NCI-H1694 (cell line): ENCODE measurements around the gene KCNMA1.
A peak's percentile ranks its signal among the peaks of the same experiment; 100 is the strongest.

Source experiments
- DNase-seq: peaks from one replicate; lab custom pipeline; 2025; lab: John Stamatoyannopoulos, UW

KCNMA1 gene

DNA sequence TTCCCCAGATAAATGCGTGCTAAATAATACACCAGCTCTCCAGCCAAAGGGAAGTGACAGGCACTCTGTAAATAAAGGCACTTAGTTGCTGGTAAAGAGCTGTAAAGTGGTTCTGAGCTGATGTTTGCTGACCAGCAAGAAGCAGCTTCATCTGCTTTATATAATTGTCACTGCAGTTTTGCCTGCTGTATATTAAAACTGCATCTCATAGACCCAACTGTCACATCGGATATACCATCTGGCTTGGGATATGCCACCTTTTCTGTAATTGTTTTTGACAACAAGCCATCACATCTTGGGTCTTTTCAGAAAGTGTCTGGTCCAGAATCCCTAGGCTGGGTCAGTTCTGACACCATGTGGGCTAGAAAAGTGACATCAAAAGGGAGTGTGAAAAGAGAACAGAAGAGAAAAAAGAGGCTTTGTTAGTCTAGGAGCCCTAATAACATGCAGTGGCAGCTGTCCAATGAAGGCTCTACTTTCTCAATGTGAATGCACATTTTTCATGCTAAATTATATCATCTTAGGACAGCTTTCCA, 697.6 kb downstream of the KCNMA1 start:
- DNase-seq, result peak; percentile 31

DNA sequence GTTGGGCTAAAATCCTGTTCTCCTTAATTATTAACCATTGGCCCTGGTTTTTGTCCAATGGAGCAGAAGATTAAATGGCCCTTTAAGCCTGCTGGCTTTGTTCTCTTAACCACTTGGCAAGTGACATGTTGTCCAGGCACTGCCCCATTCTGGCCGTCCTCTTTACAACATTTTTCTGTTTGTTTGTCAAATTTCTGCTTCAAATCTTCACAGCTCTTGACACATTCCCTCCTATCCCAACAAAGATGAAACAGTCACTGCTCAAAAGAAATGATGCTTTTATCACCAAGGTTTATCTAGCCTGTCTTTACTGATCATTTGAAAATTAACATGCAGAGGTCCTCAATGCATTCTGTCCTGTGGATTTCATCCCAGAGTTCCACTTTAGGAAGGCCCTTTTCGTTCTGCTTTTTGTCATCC, 700.4 kb downstream of the KCNMA1 start:
- no peak for DNase-seq

GRCh38 chr10:76935941-76936613, 701.5 kb downstream of the KCNMA1 start:
- DNase-seq, result no peak

- no peak for DNase-seq
These were observed 709.0 kb downstream of the KCNMA1 start for GRCh38 chr10:76928565-76928964.

GRCh38 chr10:76925636-76926405, 711.8 kb downstream of the KCNMA1 start:
- DNase-seq, result no peak

DNA sequence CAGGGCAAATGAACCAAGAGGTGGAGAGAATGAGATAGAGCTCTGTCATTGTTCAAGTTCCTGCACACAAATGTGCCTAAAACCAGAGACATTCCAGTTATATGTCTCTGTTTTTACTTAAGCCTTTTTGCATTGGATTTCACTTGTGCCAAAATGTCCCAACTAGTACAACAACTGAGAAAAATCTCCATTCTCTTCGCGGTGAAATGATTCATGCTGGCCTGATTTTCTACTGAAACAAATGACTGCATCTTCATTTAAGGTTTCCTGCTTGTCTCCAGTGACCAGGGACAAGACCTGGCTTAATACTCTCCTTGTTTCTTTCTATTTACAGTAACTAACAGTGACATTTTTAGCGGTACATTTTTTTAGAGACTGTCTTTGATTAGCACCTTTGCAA, 714.9 kb downstream of the KCNMA1 start:
- DNase-seq, result no peak

DNA sequence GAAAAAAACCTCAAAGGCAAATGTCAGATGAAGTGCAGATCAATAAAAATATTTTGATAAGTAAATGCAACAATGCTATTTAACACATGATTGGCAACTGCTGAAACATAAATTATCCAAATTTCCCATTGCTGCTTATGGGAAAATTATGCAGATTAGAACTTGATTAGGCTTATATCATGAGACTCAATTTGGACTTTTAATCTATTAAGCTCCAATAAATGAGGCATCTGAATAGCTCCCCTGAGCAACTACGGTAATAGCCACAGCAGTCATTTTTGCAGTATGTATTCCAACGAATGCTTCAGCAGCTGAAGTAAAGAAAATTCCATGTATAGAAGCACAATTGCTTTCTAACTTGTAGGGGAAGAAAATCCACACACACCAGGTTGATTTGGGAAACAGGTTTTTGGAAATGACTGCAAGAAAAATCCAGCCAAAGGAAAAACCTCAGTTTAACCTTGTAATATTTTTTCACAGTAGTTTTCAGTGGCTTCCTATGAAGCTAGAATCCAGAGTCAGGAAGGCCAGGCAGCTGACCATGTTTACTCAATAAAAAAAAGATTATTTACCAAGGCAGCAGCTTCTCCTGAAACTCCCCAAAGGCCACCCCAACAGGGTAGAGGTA, 716.1 kb downstream of the KCNMA1 start:
- DNase-seq, result no peak

DNA sequence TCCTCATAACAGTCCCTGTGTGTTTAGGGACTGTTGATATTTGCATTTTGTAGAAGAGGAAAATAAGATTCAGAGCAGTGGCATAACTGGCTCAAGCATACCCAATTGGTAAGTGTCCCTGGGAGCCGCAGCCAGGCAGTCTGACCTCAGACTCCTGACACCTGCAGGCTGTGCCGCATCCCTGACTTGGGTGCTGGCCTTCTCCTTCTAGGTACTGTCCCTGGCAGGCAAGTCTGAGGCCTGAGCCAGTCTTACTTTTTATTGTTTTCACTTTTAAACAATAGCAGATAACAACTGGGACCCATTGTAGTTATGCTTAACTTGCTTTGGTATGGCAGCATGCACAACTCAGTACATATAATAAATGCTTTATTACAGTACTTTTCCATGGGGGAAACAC, 717.0 kb downstream of the KCNMA1 start:
- no peak for DNase-seq

GRCh38 chr10:76918106-76918505, 719.5 kb downstream of the KCNMA1 start:
- DNase-seq, result no peak

DNA sequence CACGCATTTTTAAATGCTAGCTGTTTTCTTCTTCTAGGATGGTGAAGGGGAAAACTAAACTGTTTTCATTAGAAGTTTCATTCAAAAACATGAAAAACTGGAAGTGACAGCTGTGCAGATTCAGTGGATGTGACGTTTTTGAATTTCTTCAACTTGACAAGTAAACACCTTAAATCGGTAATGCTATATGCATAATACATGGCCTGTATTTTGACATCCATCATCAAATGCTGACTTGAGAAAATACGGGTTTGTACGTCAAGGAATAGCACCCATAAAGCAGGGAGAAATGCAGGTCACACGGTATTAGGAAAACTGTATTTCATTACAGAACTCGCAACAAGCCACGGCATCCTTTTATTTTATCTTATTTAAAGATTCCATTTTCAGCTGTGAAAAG, 720.5 kb downstream of the KCNMA1 start:
- DNase-seq, result no peak

- no peak for DNase-seq
These were observed 721.1 kb downstream of the KCNMA1 start for GRCh38 chr10:76916536-76916935.

DNA sequence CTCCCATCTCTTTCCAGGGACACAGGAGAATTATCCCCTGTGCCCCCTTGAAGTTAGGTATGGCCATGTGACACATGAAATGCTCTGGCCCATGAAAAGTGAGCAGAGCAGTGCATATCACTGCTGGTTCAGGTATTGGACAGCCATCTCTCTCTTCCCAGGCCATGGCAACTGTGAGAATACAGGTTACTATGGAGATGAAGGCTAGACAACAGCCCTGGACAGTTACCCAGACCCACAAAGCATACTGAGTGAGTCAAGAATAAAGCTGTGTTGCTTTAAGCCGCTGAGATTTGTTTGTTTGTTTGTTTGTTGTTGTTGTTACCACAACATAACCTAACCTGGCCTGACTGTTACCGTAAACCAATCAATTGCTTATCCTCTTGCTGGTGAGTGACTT, 722.3 kb downstream of the KCNMA1 start:
- DNase-seq, result no peak

- DNase-seq, result no peak
These were observed 726.4 kb downstream of the KCNMA1 start for GRCh38 chr10:76911184-76911583.

- DNase-seq, result no peak
These were observed 727.2 kb downstream of the KCNMA1 start for GRCh38 chr10:76910184-76910962.

GRCh38 chr10:76906256-76906655, 731.4 kb downstream of the KCNMA1 start:
- DNase-seq, result no peak

GRCh38 chr10:76905251-76905650, 732.4 kb downstream of the KCNMA1 start:
- DNase-seq, result no peak

DNA sequence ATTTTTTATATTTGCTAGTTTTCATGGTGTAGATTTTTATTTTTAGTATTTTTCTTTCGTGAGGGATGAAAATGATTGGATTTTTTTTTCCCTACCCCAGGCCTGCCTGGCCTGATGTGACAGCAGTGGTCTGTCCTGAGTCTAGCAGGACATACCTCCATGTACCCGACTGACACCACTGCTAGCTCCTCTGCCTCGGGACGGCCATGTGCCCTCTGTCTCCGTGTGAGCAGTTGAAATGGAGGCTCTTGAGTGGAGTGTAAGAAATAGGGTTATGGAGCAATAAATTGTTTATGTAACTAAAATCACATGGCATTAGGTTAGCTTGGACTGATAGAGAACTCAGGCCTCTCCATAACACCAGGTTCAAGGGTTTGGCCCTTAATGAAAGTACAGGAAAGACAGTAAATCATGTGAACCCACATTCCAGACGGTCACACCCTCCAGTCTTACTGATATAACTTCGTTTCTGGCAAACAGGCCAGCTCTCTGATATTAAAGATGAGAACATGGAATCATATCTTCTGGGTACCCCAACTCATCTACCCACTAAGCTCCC, 734.1 kb downstream of the KCNMA1 start:
- DNase-seq, result no peak

DNA sequence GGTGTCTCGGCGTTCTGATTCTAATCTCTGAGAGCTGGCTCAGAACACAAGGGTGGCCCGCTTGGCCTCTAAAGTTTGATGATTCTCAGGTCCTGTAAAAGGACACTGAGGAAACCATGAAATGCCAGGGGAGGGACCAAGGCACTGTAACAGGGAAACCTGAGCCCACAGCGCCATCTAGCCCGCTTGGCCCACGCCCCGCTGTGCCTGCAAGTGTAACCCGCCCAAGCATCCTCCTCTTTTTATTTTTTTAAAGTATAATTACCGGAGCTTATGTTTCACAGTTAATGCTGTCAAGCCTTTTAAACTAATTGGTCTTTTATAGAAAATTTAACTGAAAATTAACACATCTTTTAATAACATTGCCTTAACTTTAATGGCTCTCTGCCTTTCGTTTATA, 734.7 kb downstream of the KCNMA1 start:
- DNase-seq, result no peak

- DNase-seq, result no peak
These were observed 735.9 kb downstream of the KCNMA1 start for GRCh38 chr10:76901701-76902100.

DNA sequence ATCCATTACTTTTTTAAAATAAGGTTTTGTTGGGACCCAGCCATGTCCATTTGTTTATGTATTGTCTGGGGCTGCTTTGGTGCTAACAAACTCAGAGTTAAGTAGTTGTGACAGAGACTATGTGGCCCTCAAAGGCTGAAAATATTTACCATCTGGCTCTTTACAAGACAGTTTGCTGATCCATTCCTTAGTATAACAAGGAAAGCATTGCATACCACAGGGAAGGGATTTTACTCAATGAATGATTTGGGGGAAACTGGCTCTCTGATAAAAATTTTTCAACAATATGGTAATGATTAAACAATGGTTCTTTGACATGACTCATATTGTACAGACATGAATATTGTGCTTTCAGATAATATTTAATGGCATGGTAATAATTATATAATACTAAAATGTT, 738.1 kb downstream of the KCNMA1 start:
- DNase-seq, result no peak

GRCh38 chr10:76892766-76893479, 744.7 kb downstream of the KCNMA1 start:
- DNase-seq, result no peak
